GM21360 (cell line): ENCODE data around the gene PWWP2A.
"Not testable (repeated sequence)": the region's sequence is repeated elsewhere in the genome, so short reads cannot be mapped to it uniquely, and the experiment has no call there.

Experiments
- ATAC-seq: cut with Tn5 transposase; IDR thresholded peaks from one replicate; pipeline ENCODE4 v1.9.1; 2021; ENCODE audit warnings: mild to moderate bottlenecking, moderate library complexity; ENCODE audit not compliant: unreplicated experiment

PWWP2A gene

DNA sequence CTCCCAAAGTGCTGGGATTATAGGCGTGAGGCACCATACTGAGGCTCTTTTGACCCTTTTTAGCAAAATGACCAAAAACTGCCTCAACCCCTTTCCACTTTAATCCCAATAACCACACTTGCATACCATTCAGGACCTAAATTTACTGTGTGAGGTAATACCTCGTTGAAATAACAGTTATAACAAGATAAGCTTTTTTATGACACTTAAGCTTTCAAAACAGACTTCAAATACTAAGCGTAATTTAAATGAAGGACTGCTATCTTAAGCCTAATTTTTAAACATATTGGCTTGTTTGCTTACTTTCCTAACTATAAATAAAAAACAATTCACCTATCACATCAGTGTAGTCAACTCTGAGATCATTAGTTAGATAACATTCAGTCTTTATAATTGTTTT, 37.8 kb downstream of the PWWP2A start:
- ATAC-seq: no peak

GRCh38 chr5:160079753-160080152, 39.5 kb downstream of the PWWP2A start:
- no peak for ATAC-seq

- ATAC-seq: no peak
Observed at GRCh38 chr5:160076997-160077396, 42.3 kb downstream of the PWWP2A start.

DNA sequence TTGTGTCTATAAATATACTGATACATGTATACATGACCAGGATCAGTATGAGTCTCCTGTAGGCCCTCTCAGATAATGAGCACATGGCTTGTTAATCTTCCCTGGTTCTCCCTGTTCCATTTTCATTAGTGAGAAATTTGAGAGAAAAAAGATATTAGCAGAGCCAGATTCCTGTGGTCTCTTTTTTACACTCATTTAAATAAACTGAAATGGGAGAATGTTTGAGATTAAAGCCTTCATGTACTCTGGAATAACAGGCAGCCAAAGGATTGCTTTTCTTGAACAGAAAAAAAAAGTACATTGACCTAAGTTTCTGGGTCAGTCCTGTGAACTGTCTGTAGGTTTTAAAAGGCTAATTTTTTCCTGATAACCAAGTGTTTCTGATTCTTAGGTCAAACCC, 44.2 kb downstream of the PWWP2A start:
- no peak for ATAC-seq

- ATAC-seq: no peak
Observed at GRCh38 chr5:160071916-160072315, 47.3 kb downstream of the PWWP2A start.

DNA sequence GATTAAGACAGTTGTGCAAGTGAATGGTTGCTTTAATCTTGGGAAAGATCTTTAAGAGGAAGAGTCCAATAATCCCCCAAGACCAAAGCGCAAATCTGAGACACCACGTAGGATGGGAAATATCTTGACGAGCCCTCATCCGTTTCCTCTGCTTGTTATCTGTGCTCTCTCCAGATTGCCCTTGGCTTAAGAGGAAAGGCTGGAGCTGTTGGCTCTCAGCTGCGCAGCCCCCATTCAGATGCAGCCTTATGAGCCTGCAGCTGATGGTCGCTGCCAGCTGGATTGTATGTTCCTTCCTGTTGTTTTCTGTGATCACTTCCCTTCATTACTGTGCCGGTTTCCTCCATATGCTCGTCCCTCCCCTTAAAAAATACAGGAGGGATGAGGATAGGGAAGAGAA, 47.7 kb downstream of the PWWP2A start:
- no peak for ATAC-seq

GRCh38 chr5:160069120-160069519, 50.1 kb downstream of the PWWP2A start:
- not testable (repeated sequence) for ATAC-seq

DNA sequence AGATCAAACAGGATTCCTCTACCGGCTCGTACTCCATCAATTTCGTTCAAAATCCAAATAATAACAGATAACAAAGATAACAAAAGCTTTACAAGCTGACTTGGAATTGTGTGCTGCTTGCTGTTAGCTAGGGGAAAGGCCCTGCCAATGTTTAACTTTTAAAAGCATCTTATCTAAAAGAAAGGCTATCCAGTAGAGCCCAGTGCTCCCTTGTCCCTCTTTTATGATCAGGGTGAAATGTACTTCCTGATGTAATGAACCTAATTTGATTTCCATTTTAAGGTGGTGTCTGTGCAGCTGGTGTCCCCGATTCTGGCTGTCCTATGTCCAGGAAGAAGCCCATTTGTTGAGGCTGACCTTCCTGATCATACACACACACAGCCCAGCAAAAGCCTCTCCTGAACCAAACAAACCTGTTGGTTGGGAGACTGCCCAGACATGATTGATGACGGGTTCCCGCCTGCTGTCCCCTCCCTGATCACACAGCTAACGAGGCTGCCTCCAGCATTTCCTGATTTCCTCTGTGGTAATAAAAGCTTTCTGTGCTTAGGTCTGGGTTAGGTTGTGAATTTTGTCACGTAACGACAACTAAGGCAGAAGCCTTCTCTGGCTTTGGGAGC, 54.1 kb downstream of the PWWP2A start:
- no peak for ATAC-seq

- ATAC-seq: no peak
Observed at GRCh38 chr5:160064417-160064810, 54.8 kb downstream of the PWWP2A start.

DNA sequence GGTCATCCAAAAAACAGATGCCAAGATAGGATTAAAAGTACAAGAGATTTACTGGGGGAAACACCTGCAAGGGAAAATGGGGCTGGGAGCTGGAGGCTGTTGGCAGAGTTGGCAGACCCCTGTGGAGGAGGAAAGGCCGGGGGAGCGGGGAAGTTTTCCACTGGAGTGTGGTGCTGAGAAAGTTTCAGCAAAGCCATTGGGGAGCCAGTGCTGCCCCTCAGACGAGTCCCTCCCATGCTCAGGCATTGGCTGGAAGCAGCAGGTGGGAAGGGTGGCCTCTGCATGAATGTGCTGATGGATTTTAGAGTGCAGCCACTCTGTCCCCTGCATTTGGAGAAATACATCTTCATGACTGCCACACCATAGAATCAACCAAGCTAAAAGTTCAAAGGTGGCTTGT, 57.5 kb downstream of the PWWP2A start:
- no peak for ATAC-seq

- ATAC-seq: no peak
Observed at GRCh38 chr5:160060001-160060400, 59.2 kb downstream of the PWWP2A start.

DNA sequence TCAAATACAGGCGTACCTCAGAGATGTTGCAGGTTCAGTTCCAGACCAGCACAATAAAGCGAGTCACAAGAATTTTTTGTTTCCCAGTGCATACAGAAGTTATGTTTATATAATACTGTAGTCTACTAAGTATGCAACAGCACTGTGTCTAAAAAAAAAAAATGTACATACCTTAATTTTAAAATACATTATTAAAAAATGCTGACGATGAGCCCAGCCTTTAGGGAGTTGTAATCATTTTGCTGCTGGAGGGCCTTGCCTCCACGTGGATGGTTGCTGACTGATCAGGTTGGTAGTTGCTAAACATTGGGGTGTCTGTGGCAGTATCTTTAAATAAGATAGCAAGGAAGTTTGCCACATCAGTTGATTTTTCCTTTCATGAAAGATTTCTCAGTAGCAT, 62.0 kb downstream of the PWWP2A start:
- ATAC-seq: no peak

DNA sequence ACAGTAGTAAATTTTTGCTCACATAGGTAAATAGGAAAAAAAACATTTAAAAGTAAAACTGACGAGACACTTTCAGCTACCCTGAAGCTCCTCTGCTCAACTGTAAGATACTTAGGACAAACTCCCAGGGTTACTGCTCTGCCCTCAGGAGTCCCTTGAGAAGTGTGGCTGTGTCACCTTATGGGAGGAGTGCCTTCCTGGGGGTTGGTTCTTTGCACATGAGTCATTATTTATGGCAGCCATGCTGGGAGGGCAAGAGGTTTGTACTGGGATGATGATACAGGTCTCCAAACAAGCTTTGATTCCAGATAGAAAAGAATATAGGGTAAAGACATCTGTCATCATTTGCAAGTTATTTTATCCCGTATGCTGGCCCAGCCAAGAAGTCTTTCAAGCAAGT, 64.4 kb downstream of the PWWP2A start:
- no peak for ATAC-seq

DNA sequence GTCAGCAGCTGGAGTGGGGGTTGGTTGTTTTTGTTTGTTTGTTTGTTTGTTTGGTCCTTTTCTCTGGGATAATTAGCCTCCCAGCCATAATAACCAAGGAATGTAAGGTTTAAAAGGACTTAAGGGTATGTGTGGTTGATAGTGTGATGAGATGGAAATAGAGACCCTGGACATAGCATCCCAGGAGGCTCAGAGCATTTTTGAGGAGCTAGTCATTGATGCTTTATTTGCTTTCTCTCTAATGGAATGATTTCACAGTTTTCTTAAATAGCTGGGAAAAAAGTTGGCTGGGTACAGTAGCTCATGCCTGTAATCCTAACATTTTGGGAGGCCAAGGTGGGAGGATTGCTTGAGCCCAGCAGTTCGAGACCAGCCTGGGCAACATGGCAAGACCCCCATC, 65.2 kb downstream of the PWWP2A start:
- no peak for ATAC-seq

- no peak for ATAC-seq
Observed at GRCh38 chr5:160049099-160049498, 70.2 kb downstream of the PWWP2A start.

- ATAC-seq: no peak
Observed at GRCh38 chr5:160048131-160048530, 71.1 kb downstream of the PWWP2A start.

GRCh38 chr5:160047423-160047822, 71.8 kb downstream of the PWWP2A start:
- no peak for ATAC-seq

DNA sequence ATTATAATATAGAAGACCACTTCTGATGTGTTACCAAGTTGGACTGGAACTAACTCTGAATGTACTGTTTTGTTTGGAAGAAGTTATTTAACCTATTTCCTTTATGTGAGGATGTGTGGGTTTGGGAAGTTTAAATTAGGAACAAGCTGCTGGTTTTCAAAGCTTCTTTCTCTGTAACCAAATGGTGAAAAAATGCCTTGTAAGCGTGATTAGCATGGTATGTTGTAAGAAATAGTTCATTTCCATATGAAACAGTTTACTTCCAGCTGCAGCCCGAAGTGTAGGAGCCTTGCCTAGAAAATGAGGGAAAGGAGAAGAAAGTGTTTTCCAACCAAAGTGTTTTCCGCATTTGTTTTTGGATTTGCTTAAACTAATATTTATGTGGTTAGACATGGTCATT, 74.3 kb downstream of the PWWP2A start:
- ATAC-seq: no peak

GRCh38 chr5:160044391-160044804, 74.9 kb downstream of the PWWP2A start:
- no peak for ATAC-seq

GRCh38 chr5:160042671-160043070, 76.6 kb downstream of the PWWP2A start:
- ATAC-seq: no peak
